Measurements from ENCODE around the gene PHAF1. TPM values are rescaled to one million over a fixed set of nuclear protein-coding genes. Genes with fewer than 3 reads are reported as not detected.

Gene PHAF1
- total and polyA plus RNA-seq, 4 donors, result 26.6 to 42.4 (median 28.4) TPM

DNA sequence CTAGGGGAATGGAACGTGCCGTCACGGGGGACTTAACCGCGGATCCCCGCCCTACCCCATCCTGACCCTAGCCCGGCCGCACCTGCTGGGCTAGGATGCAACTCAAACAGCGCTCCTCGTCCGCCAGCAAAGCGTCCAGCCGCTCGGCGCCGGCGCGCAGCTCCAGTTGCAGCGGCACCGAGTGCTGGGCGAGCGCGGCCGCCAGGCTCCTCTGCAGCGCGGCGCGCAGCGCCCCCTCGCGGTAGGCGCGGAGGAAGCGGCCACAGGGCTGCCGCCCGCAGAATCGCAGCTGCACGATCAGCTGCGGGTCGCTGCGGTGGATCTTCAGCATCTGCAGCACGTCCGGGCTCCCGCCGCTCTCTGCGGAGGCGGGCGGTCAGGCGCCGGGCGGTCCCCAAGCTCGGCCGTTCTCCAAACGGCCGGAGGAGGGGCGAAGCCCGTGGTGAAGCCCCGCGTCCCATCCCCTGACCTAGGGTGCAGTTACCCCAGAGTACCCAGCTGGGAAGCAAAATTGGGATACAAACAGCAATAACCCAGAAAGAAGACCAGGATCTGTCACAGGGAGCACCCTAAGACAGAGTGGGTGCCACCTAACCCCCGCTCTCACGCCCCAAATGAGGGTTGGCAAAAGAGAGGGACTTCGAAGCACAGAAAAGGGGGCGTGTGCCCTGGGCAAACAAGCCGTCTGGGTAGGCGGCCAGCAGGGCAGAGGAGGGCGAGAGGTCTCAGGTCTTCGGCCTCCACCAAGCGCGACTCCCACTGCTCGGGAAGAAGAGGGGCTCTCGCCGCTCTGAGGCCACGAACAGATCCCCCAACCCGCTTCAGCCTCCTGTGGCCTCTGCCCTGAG lies 45.8 kb downstream of the PHAF1 start:
- peak; percentile 82 for DNase-seq (ENCODE audit: low spot score)
- Histone ChIP-seq H3K4me3 (ENCODE audit: low read depth in 1 of 3, low read length in 3 of 3) (peak overlapping the region in 1 of 3 donors; percentile 2), H3K27ac (ENCODE audit: low read depth in 1 of 2, low read length in 2 of 2) (no peak overlapping the region), H3K36me3 (ENCODE audit: control insufficient read depth in 4 of 4, insufficient read depth in 3 of 4, low read depth in 1 of 4, low read length in 3 of 4) (no peaks in the 10 kb centered on the region), H3K4me1 (ENCODE audit: control insufficient read depth in 4 of 4, insufficient read depth in 4 of 4, low read length in 3 of 4) (peaks cover 8 to 33% (median 22%) of the 10 kb centered on the region in 4 donors), H3K9ac (ENCODE audit: low read depth in 1 of 2, low read length in 2 of 2) (no peak overlapping the region), H3K27me3 (ENCODE audit: control insufficient read depth in 4 of 4, insufficient read depth in 4 of 4, low read length in 3 of 4) (no peaks in the 10 kb centered on the region), H3K9me3 (ENCODE audit: control insufficient read depth in 4 of 4, low read length in 3 of 4) (no peaks in the 10 kb centered on the region)
- TF ChIP-seq, protein P1, sequence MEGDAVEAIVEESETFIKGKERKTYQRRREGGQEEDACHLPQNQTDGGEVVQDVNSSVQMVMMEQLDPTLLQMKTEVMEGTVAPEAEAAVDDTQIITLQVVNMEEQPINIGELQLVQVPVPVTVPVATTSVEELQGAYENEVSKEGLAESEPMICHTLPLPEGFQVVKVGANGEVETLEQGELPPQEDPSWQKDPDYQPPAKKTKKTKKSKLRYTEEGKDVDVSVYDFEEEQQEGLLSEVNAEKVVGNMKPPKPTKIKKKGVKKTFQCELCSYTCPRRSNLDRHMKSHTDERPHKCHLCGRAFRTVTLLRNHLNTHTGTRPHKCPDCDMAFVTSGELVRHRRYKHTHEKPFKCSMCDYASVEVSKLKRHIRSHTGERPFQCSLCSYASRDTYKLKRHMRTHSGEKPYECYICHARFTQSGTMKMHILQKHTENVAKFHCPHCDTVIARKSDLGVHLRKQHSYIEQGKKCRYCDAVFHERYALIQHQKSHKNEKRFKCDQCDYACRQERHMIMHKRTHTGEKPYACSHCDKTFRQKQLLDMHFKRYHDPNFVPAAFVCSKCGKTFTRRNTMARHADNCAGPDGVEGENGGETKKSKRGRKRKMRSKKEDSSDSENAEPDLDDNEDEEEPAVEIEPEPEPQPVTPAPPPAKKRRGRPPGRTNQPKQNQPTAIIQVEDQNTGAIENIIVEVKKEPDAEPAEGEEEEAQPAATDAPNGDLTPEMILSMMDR (IDR thresholded peaks at IDR 0.05; ENCODE audit: low read depth, low read length, missing input control), result peak; percentile 97
- TF ChIP-seq, protein P2, sequence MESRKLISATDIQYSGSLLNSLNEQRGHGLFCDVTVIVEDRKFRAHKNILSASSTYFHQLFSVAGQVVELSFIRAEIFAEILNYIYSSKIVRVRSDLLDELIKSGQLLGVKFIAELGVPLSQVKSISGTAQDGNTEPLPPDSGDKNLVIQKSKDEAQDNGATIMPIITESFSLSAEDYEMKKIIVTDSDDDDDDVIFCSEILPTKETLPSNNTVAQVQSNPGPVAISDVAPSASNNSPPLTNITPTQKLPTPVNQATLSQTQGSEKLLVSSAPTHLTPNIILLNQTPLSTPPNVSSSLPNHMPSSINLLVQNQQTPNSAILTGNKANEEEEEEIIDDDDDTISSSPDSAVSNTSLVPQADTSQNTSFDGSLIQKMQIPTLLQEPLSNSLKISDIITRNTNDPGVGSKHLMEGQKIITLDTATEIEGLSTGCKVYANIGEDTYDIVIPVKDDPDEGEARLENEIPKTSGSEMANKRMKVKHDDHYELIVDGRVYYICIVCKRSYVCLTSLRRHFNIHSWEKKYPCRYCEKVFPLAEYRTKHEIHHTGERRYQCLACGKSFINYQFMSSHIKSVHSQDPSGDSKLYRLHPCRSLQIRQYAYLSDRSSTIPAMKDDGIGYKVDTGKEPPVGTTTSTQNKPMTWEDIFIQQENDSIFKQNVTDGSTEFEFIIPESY (IDR thresholded peaks at IDR 0.05), result no peak
- peak; percentile 74 to 84 for TF ChIP-seq RAD21 (IDR thresholded peaks at IDR 0.05)
- whole genome bisulfite sequencing, result 8% methylated on average over 74 of the region's 74 CpGs

- Histone ChIP-seq H3K27ac (ENCODE audit: low read depth in 1 of 2, low read length in 2 of 2) (no peak overlapping the region), H3K36me3 (ENCODE audit: control insufficient read depth in 4 of 4, insufficient read depth in 3 of 4, low read depth in 1 of 4, low read length in 3 of 4) (no peaks in the 10 kb centered on the region), H3K9me3 (ENCODE audit: control insufficient read depth in 4 of 4, low read length in 3 of 4) (no peaks in the 10 kb centered on the region), H3K9ac (ENCODE audit: low read depth in 1 of 2, low read length in 2 of 2) (no peak overlapping the region), H3K4me3 (ENCODE audit: low read depth in 1 of 3, low read length in 3 of 3) (no peak overlapping the region), H3K27me3 (ENCODE audit: control insufficient read depth in 4 of 4, insufficient read depth in 4 of 4, low read length in 3 of 4) (no peaks in the 10 kb centered on the region), H3K4me1 (ENCODE audit: control insufficient read depth in 4 of 4, insufficient read depth in 4 of 4, low read length in 3 of 4) (peaks cover 2 to 34% (median 22%) of the 10 kb centered on the region in 4 donors)
- WGBS, result 53% methylated on average over 15 of the region's 15 CpGs
- no peak for DNase-seq (ENCODE audit: low spot score)
- no peak for TF ChIP-seq JUND (IDR thresholded peaks at IDR 0.05)
- TF ChIP-seq, protein P3, sequence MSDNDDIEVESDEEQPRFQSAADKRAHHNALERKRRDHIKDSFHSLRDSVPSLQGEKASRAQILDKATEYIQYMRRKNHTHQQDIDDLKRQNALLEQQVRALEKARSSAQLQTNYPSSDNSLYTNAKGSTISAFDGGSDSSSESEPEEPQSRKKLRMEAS (IDR thresholded peaks at IDR 0.05), result no peak
- no peak for TF ChIP-seq FOXA1 (IDR thresholded peaks at IDR 0.05)
- TF ChIP-seq EGR1 (IDR thresholded peaks at IDR 0.05; ENCODE audit: low read depth in 2 of 2), result no peak
- no peak for TF ChIP-seq FOXA2 (IDR thresholded peaks at IDR 0.05)
- no peak for TF ChIP-seq RXRA (IDR thresholded peaks at IDR 0.05)
- no peak for TF ChIP-seq YY1 (IDR thresholded peaks at IDR 0.05)
- no peak for TF ChIP-seq TAF1 (conservative IDR thresholded peaks at IDR 0.05)
- TF ChIP-seq HNF4G (IDR thresholded peaks at IDR 0.05), result no peak
- TF ChIP-seq, protein P1 (IDR thresholded peaks at IDR 0.05; ENCODE audit: low read depth, low read length, missing input control), result no peak
- TF ChIP-seq NR2F2 (IDR thresholded peaks at IDR 0.05), result no peak
- TF ChIP-seq ATF3 (IDR thresholded peaks at IDR 0.05), result no peak
- no peak for TF ChIP-seq GABPA (IDR thresholded peaks at IDR 0.05 in 1 of 2, conservative IDR thresholded peaks at IDR 0.05 in 1 of 2)
- no peak for TF ChIP-seq SP1 (IDR thresholded peaks at IDR 0.05)
- TF ChIP-seq, protein P4, sequence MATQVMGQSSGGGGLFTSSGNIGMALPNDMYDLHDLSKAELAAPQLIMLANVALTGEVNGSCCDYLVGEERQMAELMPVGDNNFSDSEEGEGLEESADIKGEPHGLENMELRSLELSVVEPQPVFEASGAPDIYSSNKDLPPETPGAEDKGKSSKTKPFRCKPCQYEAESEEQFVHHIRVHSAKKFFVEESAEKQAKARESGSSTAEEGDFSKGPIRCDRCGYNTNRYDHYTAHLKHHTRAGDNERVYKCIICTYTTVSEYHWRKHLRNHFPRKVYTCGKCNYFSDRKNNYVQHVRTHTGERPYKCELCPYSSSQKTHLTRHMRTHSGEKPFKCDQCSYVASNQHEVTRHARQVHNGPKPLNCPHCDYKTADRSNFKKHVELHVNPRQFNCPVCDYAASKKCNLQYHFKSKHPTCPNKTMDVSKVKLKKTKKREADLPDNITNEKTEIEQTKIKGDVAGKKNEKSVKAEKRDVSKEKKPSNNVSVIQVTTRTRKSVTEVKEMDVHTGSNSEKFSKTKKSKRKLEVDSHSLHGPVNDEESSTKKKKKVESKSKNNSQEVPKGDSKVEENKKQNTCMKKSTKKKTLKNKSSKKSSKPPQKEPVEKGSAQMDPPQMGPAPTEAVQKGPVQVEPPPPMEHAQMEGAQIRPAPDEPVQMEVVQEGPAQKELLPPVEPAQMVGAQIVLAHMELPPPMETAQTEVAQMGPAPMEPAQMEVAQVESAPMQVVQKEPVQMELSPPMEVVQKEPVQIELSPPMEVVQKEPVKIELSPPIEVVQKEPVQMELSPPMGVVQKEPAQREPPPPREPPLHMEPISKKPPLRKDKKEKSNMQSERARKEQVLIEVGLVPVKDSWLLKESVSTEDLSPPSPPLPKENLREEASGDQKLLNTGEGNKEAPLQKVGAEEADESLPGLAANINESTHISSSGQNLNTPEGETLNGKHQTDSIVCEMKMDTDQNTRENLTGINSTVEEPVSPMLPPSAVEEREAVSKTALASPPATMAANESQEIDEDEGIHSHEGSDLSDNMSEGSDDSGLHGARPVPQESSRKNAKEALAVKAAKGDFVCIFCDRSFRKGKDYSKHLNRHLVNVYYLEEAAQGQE (IDR thresholded peaks at IDR 0.05), result no peak
Measured at GRCh38 chr16:67156143-67156844, 46.6 kb downstream of the PHAF1 start.
